GOT3 (cell line): ENCODE results near the gene LRBA.

Source experiments
- DNase-seq: peaks from one replicate; lab custom pipeline; 2025; ENCODE audit warnings: mixed read lengths; lab: John Stamatoyannopoulos, UW

The LRBA gene

DNA sequence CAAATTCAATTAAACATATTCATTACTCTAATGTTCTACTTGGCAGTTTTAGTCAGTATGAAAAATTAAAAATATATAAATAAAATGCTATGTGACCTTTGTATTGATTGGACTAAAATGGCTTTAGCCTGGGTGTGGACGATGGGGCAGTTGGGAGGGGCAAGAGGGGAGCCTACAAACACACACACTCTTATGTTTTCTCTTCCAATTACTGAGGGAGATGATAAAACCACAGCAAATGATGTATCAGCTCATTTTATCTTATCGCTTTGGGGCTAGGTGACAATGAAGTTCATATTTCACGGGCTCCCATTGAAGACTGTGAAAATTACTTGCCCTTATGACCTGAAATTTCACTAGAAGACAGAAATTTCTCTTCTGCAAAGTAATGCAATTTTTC is 517.5 kb downstream of the LRBA start:
- DNase-seq: no peak

DNA sequence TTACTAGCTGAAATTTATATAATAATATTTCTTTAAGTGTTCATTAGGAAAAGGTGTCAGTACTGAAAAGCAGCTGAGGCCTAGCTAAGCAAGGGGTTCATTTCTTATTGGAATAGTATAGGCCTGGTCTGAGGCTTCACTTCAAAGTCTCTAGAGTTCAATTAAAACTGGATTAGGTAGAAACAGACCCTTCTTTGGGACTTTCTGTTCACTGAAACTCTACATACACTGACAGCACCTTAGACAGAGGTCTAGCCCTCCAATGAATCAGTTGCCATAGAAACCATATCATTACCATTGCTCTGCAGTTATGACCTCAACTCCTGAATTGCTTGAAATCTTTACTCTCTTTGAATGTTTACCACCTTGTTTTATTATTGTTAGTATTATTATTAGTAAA is 519.5 kb downstream of the LRBA start:
- no peak for DNase-seq

DNA sequence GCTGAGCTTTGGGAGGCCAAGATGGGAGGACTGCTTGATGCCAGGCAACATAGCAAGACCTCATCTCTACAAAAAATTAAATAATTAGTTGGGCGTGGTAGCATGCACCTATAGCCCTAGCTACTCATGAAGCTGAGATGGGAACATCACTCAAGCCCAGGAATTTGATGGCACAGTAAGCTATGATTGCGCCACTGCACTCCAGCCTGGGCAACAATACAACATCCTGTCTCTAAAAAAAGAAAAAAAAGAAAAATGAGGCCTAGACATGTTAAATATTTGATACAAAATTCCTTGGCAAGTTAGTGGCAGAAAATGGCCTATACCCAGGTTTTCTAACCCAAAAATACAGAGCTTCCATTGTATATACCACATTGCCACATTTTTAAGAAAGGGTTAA is 521.2 kb downstream of the LRBA start:
- DNase-seq: no peak

DNA sequence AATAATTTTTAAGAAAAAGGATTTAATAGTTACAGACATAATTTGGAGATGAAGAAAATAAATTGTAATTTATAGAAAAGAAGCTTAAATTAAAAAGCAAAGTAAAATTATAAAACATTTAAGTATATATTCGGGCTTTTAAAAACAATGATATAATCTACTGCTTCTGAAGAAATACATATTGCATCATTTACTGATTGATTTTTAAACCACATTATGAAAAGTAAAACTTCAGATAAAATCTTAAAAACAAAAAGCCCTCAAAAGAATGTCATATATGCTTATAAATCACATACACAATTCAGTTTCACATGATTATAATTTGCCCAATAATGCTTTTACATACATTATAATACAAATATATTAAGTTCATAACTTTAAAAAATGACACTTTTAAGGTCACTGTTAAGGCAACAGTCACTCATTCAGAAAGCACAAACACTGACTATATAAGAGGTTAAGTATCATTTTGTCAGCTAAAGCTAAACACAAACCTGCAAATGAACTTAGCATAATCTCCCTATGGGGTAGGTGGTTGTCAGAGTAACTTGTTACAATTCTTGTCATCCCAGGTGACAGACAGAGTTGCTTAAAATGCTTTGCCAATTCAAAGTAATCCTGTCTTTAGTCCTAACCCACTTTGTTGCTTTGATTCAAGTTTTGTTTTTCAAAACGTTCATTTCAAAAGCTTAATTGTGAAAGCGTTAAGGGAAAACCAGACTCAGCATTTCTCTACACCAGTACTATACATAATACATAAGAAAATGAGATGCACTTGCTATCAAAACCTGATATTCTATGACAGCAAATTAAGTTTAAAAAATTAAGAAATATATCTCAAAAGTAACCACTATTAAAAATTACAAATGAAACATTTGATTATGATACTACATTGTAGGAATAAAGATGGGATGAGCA is 523.7 kb downstream of the LRBA start:
- no peak for DNase-seq

DNA sequence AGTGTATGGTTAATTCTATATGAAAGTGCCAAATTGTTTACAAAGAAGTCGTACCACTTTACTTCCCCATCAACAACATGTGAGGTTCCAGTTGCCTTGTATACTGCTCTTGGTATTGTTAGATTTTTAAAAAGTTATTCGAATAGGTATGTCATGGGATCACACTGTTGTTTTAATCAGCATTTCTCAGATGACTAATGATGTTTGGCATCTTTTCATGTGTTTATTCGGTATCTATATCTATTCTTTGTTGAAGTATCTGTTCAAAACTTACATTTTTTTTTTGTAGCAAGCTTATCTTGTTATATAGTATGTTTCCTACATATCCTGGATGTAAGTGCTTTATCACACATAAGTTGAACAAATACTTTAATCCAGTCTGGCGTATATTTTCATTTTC is 532.5 kb downstream of the LRBA start:
- DNase-seq: no peak

DNA sequence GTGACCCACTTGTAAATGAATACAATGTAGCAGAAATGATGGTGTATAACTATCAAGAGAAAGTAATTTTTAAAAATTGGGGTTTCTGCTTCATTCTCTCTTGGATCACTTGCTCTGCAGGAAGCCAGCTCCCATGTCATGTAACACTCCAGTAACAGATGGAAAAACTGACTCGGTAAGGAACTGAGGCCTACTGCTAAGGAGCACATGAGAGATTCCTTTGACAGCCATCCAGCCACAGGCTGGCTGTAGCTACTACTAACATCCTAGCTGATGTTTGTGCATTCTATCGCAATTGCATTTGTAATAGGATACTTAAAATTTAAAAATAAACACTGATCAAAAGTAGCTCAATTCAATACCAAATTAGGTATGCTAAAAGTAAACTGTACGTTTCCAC is 535.4 kb downstream of the LRBA start:
- DNase-seq: no peak

DNA sequence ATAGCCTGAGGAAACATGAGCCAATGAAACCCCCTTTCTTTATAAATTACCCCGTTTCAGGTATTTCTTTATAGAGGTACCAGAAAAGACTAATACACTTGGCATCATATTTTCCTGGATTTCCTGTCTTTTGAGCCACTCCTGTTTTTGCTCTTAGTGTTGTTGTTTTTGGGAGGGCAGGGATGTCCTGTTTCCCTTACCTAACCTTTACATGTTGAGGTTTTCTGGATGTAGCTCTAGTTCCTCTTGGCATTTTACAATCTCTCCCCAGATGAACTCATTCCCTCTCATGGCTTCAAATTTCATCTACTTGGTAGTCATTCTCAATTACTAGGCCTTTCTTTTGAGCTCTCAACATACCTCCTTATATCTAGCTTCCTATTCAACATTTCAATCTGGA is 537.2 kb downstream of the LRBA start:
- DNase-seq: no peak

DNA sequence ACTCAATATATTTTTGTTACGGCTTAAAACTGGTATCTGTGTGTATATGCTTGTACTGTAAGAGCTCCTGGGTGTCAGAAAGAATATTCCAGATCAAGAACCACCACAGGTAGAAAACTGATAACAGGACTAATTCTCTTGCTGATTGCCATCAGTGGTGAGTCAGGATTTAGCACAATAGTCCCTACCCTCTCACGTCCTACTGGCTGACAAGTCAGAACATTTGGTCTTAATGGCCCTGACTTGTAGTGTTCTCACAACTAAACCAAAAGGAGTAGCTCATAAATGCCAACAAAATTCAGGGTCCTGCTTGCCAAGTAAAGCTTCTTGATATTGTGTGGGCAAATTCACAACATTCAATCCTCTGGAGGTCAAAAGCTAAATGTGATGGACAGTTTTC is 538.3 kb downstream of the LRBA start:
- DNase-seq: no peak

DNA sequence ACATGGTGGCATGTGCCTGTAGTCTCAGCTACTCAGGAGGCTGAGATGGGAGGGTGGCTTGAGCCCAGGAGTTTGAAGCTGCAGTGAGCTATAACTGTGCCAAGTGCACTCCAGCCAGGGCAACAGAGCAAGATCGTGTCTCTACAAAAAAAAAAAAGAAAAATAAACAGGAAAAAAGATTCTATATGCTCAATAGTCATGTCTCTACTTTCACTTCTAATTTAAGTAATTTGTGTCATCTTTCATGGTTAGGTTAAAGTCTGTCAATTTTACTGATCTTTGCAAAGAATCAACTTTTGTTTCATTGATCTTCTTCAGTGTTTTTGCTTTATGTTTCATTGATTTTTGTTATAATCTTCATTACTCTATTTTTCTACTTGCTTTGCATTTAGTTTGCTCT is 539.3 kb downstream of the LRBA start:
- no peak for DNase-seq

DNA sequence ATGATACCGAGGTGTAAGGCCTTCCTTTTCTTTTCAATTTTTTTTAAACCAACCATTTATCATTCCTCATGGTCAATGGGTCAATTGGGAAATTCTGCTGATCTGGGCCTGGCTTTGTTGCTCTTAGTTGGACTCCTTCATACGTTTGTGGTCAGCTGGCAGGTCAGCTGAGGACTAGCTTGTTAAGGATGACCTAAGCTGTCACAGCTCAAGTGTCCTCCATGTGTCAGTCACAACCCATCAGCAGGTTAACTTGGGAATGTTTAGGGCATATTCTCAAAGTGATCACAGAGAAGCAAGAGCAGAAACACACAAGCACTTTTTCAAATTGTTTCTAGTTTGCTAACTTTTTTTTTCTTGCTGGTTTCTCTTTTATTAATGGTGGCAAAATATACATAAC is 550.6 kb downstream of the LRBA start:
- DNase-seq: no peak

DNA sequence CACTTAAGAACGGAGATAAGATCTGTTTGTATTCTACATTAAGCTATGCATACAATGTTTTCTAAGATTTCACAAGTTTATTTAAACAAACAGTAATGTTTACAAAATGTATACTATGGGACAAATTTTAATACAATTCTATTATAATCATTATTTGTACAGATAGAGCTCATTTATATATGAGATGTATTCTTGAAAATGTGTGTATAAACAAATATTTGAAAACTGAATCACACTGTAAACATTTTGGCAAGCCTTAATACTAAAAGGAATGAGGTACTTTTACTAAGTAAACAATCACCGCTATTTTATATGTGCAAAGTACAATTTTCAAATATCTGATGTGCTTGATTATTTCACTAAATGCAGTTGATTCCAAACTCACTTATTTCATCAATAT is 552.3 kb downstream of the LRBA start:
- no peak for DNase-seq

DNA sequence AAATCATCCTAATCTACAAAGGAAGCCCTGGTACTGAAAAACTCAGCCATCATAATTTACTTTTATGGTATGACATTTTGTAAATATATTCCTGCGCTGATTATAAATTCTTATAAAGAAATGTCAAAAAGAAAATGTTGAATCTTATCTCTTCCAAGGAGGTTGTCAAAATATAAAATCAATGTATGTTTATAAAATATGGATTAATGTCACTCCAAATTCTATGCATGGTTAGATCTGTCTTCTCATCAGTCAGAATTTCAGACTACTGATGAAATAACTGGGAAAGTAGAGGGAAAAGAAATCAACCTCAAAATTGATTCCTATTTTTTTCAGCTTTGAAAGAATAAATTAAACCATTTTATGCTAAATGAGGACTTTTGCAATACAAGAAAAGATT is 553.1 kb downstream of the LRBA start:
- DNase-seq: no peak

DNA sequence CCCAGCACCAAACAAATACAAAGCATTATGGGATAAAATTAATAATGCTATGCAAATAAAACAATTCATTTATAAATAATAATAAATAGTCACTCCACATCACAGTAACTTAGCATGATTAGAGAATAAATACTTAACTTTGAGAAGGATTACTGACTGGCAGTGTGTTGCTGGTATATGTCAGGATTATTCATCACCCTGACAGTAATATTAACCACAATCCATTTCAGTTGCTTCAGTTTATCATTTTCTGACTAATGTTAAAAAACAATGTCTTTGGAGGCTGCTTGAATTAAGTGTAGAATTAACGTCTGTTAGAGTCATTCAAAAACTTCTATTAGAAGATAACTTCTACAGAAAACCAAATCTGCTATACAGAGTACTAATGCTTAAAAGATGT is 557.3 kb downstream of the LRBA start:
- no peak for DNase-seq

DNA sequence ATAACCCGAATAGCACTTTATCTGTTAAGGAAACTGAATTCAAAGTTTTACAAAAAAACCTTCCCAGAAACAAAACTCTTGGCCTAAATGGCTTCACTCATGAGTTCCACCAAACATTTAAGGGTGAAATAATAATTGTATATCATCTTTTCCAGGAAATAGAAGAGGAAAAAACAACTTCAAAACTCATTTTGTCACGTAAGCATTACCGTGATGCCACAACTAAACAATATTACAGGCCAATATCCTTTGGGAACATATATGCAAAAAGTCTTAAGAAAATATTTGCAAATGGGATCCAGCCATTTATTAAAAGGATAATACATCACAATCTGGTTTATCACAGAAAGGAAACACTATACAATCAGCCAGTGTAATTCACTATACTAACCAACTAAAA is 563.2 kb downstream of the LRBA start:
- no peak for DNase-seq

DNA sequence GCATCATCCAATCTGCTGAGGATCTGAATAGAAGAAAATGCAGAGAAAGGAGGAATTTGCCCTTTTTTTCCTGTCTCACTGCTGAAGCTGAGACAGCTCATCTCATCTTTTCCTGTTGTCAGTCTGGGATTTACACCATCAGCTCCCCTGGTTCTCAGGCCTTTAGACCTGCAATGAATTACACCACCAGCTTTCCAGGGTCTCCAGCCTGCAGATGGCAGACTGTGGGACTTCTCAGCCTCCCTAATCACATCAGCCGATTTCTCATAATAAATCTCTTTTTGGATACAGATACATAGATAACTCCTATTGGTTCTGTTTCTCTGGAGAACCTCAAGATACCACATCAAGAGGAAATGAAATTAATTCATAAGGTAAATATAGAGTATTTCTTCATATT is 567.7 kb downstream of the LRBA start:
- DNase-seq: no peak

DNA sequence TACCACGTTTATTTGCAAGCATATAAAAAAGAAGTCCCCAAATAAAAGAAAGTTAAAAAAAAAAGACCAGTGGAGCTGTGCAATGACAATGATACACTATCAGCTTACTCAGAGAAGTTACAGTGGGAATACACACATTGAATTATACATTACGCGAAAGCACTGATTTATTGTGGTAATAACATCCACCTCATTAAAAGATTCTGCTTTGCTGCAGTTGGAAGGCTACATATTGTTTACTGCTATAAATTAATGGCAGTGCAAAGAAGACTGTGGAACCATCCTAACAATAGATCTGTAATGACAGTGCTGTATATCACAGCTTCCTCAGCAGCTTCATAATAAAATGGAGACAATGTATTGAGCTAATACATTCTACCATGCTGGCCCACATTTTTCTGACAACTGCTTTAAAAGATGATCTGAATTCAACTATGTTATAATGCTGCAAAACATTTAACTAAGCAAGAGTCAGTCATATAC is 575.6 kb downstream of the LRBA start:
- DNase-seq: no peak

DNA sequence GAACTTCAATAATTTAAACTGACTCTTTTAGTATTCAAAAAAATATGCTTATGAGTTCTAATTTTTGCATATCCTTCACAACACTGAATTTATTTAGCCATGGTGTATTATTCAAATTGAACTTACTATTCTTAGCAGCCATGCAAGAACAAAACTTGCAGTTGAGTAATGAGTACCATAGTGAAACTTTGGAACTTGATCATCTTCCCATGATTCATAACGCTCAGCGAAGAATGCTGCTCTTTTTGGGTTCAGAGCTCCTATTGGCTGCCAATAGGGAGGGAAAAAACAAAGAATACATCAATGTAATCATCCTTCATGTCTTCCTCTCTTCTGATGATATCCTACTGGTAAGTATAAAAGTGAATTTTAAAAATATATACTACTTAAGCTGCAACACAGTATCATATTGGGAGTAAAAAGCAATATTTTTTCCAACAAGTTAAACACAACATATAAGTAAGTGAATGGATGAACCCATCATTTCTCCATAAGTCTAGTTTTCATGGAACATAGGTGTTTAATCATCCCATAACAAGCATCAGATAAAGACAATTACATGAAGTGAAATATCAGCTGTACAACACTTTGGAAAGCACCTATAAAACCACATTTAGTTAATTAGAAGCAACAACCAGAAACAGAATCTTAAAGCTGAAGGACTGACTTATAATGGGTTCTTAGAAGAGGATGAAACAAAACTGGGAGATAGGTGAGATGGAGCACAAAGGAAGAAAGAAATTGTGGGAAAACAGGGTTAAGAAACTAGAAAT is 578.3 kb downstream of the LRBA start:
- DNase-seq: no peak

DNA sequence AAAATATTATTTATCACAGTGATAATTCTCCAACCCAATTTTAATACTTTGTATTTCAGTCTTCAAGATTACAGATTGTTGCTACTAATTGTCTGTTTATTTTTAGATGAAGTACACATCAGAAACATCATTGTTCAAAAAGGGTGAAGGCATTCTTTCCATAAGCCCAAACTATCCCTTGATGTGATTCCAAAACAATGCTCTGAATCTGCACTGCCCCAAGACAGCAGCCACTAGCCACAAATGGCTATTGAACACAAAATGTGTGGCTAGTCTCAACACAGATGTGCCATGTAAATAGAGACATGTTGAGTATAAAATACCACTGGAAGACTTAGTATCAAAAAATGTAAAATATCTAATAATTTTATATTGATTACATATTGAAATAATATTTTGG is 583.9 kb downstream of the LRBA start:
- DNase-seq: no peak

DNA sequence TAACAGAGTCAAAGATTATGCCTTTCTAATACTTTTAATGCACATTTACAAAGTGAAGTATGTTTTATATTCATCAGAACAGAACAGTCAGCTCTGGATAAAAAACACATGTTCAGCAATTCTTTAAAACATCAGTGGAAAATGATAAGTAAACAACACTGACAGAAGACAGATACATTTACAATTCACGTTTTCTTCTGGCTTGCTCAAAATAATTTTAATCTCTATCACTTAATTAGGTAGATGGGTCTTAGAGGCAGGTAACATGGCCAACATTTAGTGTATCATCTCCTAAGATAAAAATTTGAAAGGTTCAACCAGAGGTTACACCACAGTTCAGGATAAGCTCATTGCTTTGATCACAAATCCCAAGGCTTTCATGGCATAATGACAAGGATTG is 589.9 kb downstream of the LRBA start:
- no peak for DNase-seq

DNA sequence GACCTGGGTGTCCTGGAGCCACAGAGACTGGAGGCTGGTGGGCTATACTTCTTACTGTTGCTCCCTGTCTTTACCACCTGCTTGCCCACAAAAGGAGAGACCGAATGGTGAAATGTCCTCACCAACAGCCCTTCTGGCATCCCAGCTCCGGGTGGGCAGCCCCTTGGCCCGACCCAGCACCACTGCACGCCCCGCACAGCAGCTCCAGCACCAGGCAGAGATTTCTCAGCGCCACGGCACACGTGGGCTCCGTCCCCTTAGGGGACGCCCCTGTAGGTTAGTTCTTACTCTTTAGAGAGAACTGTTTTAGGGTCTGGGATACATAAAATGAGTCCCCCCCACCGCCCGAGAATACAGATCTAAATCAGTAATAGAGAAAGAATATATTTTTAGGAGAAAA is 591.6 kb downstream of the LRBA start:
- DNase-seq: no peak

DNA sequence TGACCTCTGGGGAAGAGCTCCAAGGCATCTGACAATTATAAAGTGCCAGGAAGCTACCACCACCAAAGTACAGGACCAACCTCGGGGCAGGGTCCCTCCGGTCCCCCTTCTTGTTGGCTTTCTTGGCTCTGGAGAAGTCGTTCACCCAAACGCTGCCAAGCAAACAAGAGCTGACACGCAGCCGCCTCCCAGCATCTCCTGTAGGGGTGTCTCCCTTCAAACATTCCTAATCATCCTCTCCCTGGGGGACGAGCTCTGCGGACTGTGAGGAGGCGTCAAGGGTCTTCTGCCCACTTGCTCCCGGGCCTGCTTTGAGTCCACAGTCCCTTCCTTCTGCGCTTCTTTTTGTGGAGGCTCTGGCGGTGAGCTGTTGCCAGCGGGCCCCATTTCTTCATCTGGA is 592.0 kb downstream of the LRBA start:
- DNase-seq: no peak

DNA sequence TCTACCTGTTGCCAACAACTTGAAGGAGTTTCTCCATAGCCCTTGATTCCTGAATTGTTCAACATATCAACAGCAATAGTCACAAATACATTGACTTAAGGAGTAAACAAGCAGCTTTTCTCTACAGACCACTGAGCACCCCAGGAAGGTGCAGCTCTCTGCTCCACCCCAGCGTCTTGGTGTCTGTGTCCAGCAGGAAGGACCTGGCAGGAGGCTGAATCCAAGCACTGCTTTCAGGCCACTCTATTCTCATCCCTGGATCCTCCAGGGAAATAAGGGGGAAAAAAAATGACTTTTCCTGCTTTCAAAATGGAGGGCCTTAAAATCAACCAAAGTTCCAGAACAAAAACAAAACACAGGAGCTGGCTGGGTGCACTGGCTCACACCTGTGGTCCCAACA is 593.5 kb downstream of the LRBA start:
- DNase-seq: no peak

DNA sequence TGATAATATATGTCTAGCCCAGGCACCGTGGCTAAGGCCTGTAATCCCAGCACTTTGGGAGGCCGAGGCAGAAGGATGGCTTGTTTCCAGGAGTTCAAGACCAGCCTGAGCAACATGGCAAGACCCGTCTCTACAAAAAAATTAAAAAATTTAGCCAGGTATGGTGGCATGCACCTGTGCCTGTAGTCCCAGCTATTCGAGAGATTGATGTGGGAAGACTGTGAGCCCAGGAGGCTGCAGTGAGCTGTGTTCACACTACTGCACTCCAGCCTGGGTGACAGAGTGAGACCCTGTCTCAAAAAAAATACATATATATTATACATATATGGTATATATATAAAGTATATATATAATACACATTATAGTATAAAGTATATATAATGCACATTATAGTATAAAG is 595.1 kb downstream of the LRBA start:
- no peak for DNase-seq
